ENCODE data around the gene OSR1.
"Not testable (repeated sequence)": the region's sequence is repeated elsewhere in the genome, so short reads cannot be mapped to it uniquely, and the experiment has no call there.

Gene OSR1

GRCh38 chr2:19392191-19392590 is 33.8 kb upstream of the OSR1 start:
- POLR2A ChIA-PET, result no interaction called here
- CTCF ChIA-PET, result no interaction called here
- Histone ChIP-seq H3K27ac (ENCODE audit: extremely low read depth, low read depth, low read length) (no peak overlapping the region), H3K4me3 (ENCODE audit: low read depth, low read length) (no peak overlapping the region), H3K36me3 (ENCODE audit: control insufficient read depth in 2 of 2, insufficient read depth in 1 of 2, low read length in 2 of 2) (no peaks in the 10 kb centered on the region), H3K4me1 (ENCODE audit: control insufficient read depth, insufficient read depth, low read length) (no peaks in the 10 kb centered on the region), H3K9me3 (ENCODE audit: control insufficient read depth, insufficient read depth, low read depth, low read length) (no peaks in the 10 kb centered on the region)
- no peak for TF ChIP-seq ZNF561 (tag by site-specific recombination; IDR thresholded peaks at IDR 0.05; ENCODE audit: borderline replicate concordance)
- no peak for TF ChIP-seq RBAK (tag by site-specific recombination; IDR thresholded peaks at IDR 0.05)
- no peak for TF ChIP-seq ZNF10 (tag by site-specific recombination; IDR thresholded peaks at IDR 0.05)
- TF ChIP-seq ZNF692 (tag by site-specific recombination; IDR thresholded peaks at IDR 0.05), result no peak
- TF ChIP-seq ZNF211 (tag by site-specific recombination; IDR thresholded peaks at IDR 0.05; ENCODE audit: low read depth), result no peak
- TF ChIP-seq ZNF549 (tag by site-specific recombination; IDR thresholded peaks at IDR 0.05), result no peak
- no peak for TF ChIP-seq ZEB2 (tag by site-specific recombination; IDR thresholded peaks at IDR 0.05)
- TF ChIP-seq ZNF555 (tag by site-specific recombination; conservative IDR thresholded peaks at IDR 0.05), result no peak
- no peak for TF ChIP-seq GLI2 (tag by site-specific recombination; IDR thresholded peaks at IDR 0.05; ENCODE audit: borderline replicate concordance, low read depth)
- TF ChIP-seq ELK4 (IDR thresholded peaks at IDR 0.05; ENCODE audit: borderline replicate concordance, low read depth, low read length), result no peak
- no peak for TF ChIP-seq ZNF501 (tag by site-specific recombination; IDR thresholded peaks at IDR 0.05)
- TF ChIP-seq ZNF223 (tag by site-specific recombination; IDR thresholded peaks at IDR 0.05), result no peak

GRCh38 chr2:19389469-19389868 is 31.0 kb upstream of the OSR1 start:
- CTCF ChIA-PET; H3K4me1 ChIP-seq (ENCODE audit: control insufficient read depth, insufficient read depth, low read length); POLR2A ChIA-PET; H3K27ac ChIP-seq (ENCODE audit: extremely low read depth, low read depth, low read length); H3K9me3 ChIP-seq (ENCODE audit: control insufficient read depth, insufficient read depth, low read depth, low read length); H3K4me3 ChIP-seq (ENCODE audit: low read depth, low read length); H3K36me3 ChIP-seq (ENCODE audit: control insufficient read depth in 2 of 2, insufficient read depth in 1 of 2, low read length in 2 of 2): not testable (repeated sequence)

GRCh38 chr2:19380532-19380931 is 22.1 kb upstream of the OSR1 start:
- TF ChIP-seq ZNF776 (tag by site-specific recombination; IDR thresholded peaks at IDR 0.05; ENCODE audit: borderline replicate concordance) (no peak), ZBTB8A (tag by site-specific recombination; IDR thresholded peaks at IDR 0.05) (no peak), ZNF184 (tag by site-specific recombination; IDR thresholded peaks at IDR 0.05) (no peak)
- CTCF ChIA-PET, result no interaction called here

GRCh38 chr2:19378939-19379338 is 20.5 kb upstream of the OSR1 start:
- no peak for TF ChIP-seq ZNF664 (tag by site-specific recombination; IDR thresholded peaks at IDR 0.05)
- TF ChIP-seq PBX3 (CRISPR knock-in tag; IDR thresholded peaks at IDR 0.05), result no peak
- no peak for TF ChIP-seq ZBTB20 (tag by site-specific recombination; IDR thresholded peaks at IDR 0.05)
- CTCF ChIA-PET, result interaction anchor here (0.6 kb wide), 1 partner anchor 823 kb away, joined by 3 read pairs; no protein-coding TSS in a partner anchor
- POLR2A ChIA-PET, result no interaction called here

More at GRCh38 chr2:19380532-19380931, 22.1 kb upstream of the OSR1 start:
- no peak overlapping the region for H3K4me3 ChIP-seq (ENCODE audit: low read depth, low read length)
- no peaks in the 10 kb centered on the region for H3K9me3 ChIP-seq (ENCODE audit: control insufficient read depth, insufficient read depth, low read depth, low read length)
- no peaks in the 10 kb centered on the region for H3K4me1 ChIP-seq (ENCODE audit: control insufficient read depth, insufficient read depth, low read length)
- no peaks in the 10 kb centered on the region for H3K36me3 ChIP-seq (ENCODE audit: control insufficient read depth in 2 of 2, insufficient read depth in 1 of 2, low read length in 2 of 2)
- no peak overlapping the region for H3K27ac ChIP-seq (ENCODE audit: extremely low read depth, low read depth, low read length)
- POLR2A ChIA-PET, result no interaction called here

More at GRCh38 chr2:19378939-19379338, 20.5 kb upstream of the OSR1 start:
- Histone ChIP-seq H3K9me3 (ENCODE audit: control insufficient read depth, insufficient read depth, low read depth, low read length) (no peaks in the 10 kb centered on the region), H3K36me3 (ENCODE audit: control insufficient read depth in 2 of 2, insufficient read depth in 1 of 2, low read length in 2 of 2) (no peaks in the 10 kb centered on the region), H3K27ac (ENCODE audit: extremely low read depth, low read depth, low read length) (no peak overlapping the region), H3K4me1 (ENCODE audit: control insufficient read depth, insufficient read depth, low read length) (no peaks in the 10 kb centered on the region), H3K4me3 (ENCODE audit: low read depth, low read length) (no peak overlapping the region)
